NCI-H748 (cell line): ENCODE measurements around the gene ASTL.

Source experiments
- DNase-seq: peaks from one replicate; lab custom pipeline; 2025; ENCODE audit not compliant: unreplicated experiment; lab: John Stamatoyannopoulos, UW

ASTL gene

GRCh38 chr2:96083989-96084857, 54.1 kb downstream of the ASTL start:
- no peak for DNase-seq

- DNase-seq: no peak
These were observed 55.0 kb downstream of the ASTL start for GRCh38 chr2:96083064-96083939.

- DNase-seq: no peak
These were observed 55.9 kb downstream of the ASTL start for GRCh38 chr2:96082211-96083063.

GRCh38 chr2:96081042-96081441, 57.3 kb downstream of the ASTL start:
- no peak for DNase-seq

- no peak for DNase-seq
These were observed 63.0 kb downstream of the ASTL start for GRCh38 chr2:96075199-96075771.

GRCh38 chr2:96074156-96074555, 64.1 kb downstream of the ASTL start:
- DNase-seq: no peak

GRCh38 chr2:96073170-96073775, 65.0 kb downstream of the ASTL start:
- DNase-seq: no peak
